DOHH2 (cell line): ENCODE measurements around the gene ZNRF4.

ENCODE experiments used
- H3F3A ChIP-seq: fragments of 200-600 bp; sonication (generic), shearing (Covaris generic); 2 replicates; pipeline ENCODE4 v1.6.0; 2016; ENCODE audit warnings: antibody characterized with exemption, mild to moderate bottlenecking; ENCODE audit not compliant: control insufficient read depth, insufficient read depth
- H3K27ac ChIP-seq: fragments of 200-600 bp; sonication (generic); 2 replicates; pipeline ENCODE4 v1.5.1; 2014; ENCODE audit warnings: low read depth, mild to moderate bottlenecking, low read length, moderate library complexity
- H3K27me3 ChIP-seq: fragments of 200-600 bp; sonication (generic); 2 replicates; pipeline ENCODE4 v1.6.1; 2014; ENCODE audit warnings: mild to moderate bottlenecking, low read length, mixed read lengths; ENCODE audit not compliant: control insufficient read depth
- H3K36me3 ChIP-seq: fragments of 200-600 bp; sonication (generic); 2 replicates; pipeline ENCODE4 v1.6.1; 2014; ENCODE audit warnings: mild to moderate bottlenecking, low read length, moderate library complexity, mixed read lengths; ENCODE audit not compliant: control insufficient read depth
- H3K4me1 ChIP-seq: fragments of 200-600 bp; sonication (generic); 2 replicates; pipeline ENCODE4 v1.6.1; 2014; ENCODE audit warnings: mild to moderate bottlenecking, low read length, mixed read lengths; ENCODE audit not compliant: control insufficient read depth
- H3K4me2 ChIP-seq: fragments of 200-600 bp; sonication (generic); 2 replicates; pipeline ENCODE4 v1.6.0; 2014; ENCODE audit warnings: mild to moderate bottlenecking, low read length, moderate library complexity
- H3K4me3 ChIP-seq: fragments of 200-600 bp; sonication (generic); 2 replicates; pipeline ENCODE4 v1.5.1; 2014; ENCODE audit warnings: mild to moderate bottlenecking, low read length, mixed read lengths
- H3K79me2 ChIP-seq: fragments of 200-600 bp; sonication (generic); 2 replicates; pipeline ENCODE4 v1.6.1; 2014; ENCODE audit warnings: mild to moderate bottlenecking, low read length, mixed read lengths; ENCODE audit not compliant: control insufficient read depth
- H3K9me2 ChIP-seq: fragments of 200-600 bp; sonication (generic); replicated peaks from 2 replicates; pipeline ENCODE4 v1.6.1; 2014; ENCODE audit warnings: mild to moderate bottlenecking, low read length, mixed read lengths; ENCODE audit not compliant: control insufficient read depth
- H3K9me3 ChIP-seq: fragments of 200-600 bp; sonication (generic); 2 replicates; pipeline ENCODE4 v1.6.1; 2014; ENCODE audit warnings: antibody characterized with exemption, low read length, mixed read lengths; ENCODE audit not compliant: control insufficient read depth, insufficient read depth
- H4K20me1 ChIP-seq: fragments of 200-600 bp; sonication (generic); 2 replicates; pipeline ENCODE4 v1.6.0; 2014; ENCODE audit warnings: low read depth, mild to moderate bottlenecking, antibody characterized with exemption, low read length, moderate library complexity; ENCODE audit not compliant: control insufficient read depth, insufficient read depth
- EZH2phosphoT487 ChIP-seq: fragments of 200-600 bp; sonication (generic); IDR thresholded peaks from 2 replicates; pipeline ENCODE4 v1.6.1; 2017; ENCODE audit warnings: borderline replicate concordance, mild to moderate bottlenecking, antibody characterized with exemption, low read length, moderate library complexity, mixed read lengths
- TF ChIP-seq, protein P1 (sequence below): fragments of 200-600 bp; sonication (generic); IDR thresholded peaks from one replicate; pipeline ENCODE4 v1.5.1; 2014; ENCODE audit warnings: antibody characterized with exemption, mild to moderate bottlenecking, low read depth, low read length; ENCODE audit not compliant: poor library complexity, severe bottlenecking

Gene ZNRF4

DNA sequence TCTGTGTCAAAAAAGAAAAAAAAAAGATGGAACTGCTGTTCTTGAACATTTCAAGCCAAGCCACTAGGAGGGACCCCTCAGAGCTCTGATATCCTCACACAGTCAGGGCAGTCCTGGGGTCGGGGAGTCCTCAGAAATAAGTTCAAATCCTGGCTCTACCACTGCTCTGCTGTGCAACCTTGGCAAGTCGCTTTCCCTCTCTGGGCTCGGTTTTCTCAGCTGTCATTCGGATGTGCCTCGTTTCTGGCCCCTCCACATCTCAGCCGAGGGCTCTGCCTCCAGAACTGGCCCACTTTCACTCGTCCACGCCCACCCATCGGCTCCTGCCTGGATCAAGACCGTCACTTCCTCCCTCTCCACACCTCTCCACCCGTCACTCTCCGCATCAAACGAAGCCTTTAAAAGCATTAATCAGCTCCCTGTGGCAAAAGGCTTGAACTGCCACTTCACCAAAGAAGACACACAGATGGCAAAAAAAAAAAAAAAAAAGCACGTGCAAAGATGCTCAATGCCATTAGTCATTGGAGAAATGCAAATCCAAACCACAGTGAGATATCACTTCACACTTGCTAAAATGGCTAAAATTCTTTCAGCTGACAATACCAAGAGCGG is 7.4 kb upstream of the ZNRF4 start:
- H3K27ac ChIP-seq = no peak overlapping the region
- H3K9me3 ChIP-seq = no peaks in the 10 kb centered on the region

DNA sequence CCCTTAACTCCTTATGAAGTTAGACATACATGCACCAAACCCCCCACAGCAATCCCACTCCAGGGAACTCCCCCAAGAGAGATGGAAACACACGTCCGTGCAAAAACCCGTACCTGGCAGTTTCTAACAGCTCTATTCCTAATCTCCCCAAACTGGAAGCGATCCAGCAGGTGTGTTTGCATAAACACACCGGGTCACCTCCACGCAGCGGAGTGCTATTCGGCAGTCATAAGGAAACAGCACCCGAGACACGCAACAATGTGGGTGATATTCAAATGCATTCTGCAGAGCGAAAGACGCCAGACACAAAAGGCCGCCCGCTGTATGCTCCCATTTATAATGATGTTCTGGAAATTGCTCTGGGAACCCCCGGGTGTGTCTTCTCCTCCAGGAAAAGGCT is 6.8 kb upstream of the ZNRF4 start:
- TF ChIP-seq EZH2phosphoT487 = no peak
- TF ChIP-seq, protein P1, sequence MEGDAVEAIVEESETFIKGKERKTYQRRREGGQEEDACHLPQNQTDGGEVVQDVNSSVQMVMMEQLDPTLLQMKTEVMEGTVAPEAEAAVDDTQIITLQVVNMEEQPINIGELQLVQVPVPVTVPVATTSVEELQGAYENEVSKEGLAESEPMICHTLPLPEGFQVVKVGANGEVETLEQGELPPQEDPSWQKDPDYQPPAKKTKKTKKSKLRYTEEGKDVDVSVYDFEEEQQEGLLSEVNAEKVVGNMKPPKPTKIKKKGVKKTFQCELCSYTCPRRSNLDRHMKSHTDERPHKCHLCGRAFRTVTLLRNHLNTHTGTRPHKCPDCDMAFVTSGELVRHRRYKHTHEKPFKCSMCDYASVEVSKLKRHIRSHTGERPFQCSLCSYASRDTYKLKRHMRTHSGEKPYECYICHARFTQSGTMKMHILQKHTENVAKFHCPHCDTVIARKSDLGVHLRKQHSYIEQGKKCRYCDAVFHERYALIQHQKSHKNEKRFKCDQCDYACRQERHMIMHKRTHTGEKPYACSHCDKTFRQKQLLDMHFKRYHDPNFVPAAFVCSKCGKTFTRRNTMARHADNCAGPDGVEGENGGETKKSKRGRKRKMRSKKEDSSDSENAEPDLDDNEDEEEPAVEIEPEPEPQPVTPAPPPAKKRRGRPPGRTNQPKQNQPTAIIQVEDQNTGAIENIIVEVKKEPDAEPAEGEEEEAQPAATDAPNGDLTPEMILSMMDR = no peak

More for the DNA sequence above, 7.4 kb upstream of the ZNRF4 start:
- TF ChIP-seq, protein P1 = no peak
- no peak for TF ChIP-seq EZH2phosphoT487
- Histone ChIP-seq H3K4me1 (no peaks in the 10 kb centered on the region), H3F3A (no peaks in the 10 kb centered on the region), H3K36me3 (no peaks in the 10 kb centered on the region), H3K4me2 (no peak overlapping the region), H3K27me3 (no peaks in the 10 kb centered on the region), H3K4me3 (no peak overlapping the region), H3K79me2 (no peaks in the 10 kb centered on the region), H4K20me1 (no peaks in the 10 kb centered on the region), H3K9me2 (no peaks in the 10 kb centered on the region)

DNA sequence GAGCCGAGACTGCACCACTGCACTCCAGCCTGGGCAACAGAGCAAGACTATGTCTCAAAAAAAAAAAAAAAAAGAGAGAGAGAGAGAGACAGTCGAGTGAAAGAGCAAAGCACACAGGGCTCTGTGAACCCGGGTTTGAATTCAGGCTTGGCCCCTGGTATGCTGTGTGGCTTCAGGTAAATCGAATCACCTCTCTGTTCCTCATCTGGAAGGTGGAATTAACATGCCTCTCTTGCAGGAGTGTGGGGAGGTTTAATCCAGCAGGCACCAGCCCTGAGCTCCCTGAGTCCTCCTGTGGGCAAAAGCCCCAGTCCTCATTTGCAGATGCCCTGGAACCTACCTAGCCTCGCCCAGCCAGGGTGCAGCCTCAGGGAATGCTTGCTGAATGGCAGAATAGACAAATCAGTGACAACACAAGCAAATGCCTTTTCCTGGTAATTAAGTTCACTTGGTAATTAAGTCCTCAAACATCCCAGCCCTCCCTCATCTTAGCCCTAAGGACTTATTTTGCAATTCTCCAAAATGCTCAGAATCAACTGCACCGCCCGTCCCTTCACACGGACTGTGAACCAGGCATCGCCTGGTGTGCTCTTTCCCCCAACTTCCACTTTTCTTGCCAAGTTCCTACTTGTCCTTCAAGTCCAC is 4.6 kb upstream of the ZNRF4 start:
- Histone ChIP-seq H3K27ac (no peak overlapping the region), H3K4me2 (no peak overlapping the region), H3K36me3 (no peaks in the 10 kb centered on the region), H3K4me1 (no peaks in the 10 kb centered on the region), H3K79me2 (no peaks in the 10 kb centered on the region), H3K4me3 (no peak overlapping the region), H3F3A (no peaks in the 10 kb centered on the region), H3K9me3 (no peaks in the 10 kb centered on the region), H3K9me2 (no peaks in the 10 kb centered on the region), H4K20me1 (no peaks in the 10 kb centered on the region), H3K27me3 (no peaks in the 10 kb centered on the region)
- TF ChIP-seq, protein P1 = no peak
- no peak for TF ChIP-seq EZH2phosphoT487

More for the DNA sequence above, 6.8 kb upstream of the ZNRF4 start:
- no peaks in the 10 kb centered on the region for H3K79me2 ChIP-seq
- no peaks in the 10 kb centered on the region for H3K9me2 ChIP-seq
- no peak overlapping the region for H3K4me2 ChIP-seq
- H4K20me1 ChIP-seq = no peaks in the 10 kb centered on the region
- no peaks in the 10 kb centered on the region for H3K27me3 ChIP-seq
- H3K27ac ChIP-seq = no peak overlapping the region
- H3F3A ChIP-seq = no peaks in the 10 kb centered on the region
- no peak overlapping the region for H3K4me3 ChIP-seq
- H3K4me1 ChIP-seq = no peaks in the 10 kb centered on the region
- no peaks in the 10 kb centered on the region for H3K9me3 ChIP-seq
- no peaks in the 10 kb centered on the region for H3K36me3 ChIP-seq
